Epithelial cell of esophagus (primary cell): Measurements from ENCODE around the gene CLDN24.

Experiments
- DNase-seq: peaks from one replicate; pipeline ENCODE4 v3.0.0; 2010; ENCODE audit warnings: low read depth
- H3K4me3 ChIP-seq: 2 replicates; pipeline ENCODE4 v1.5.1; 2011; ENCODE audit warnings: mild to moderate bottlenecking, low read length, control low read depth
- CTCF ChIP-seq: IDR thresholded peaks from 2 replicates; pipeline ENCODE4 v1.5.1; 2011; ENCODE audit warnings: low read depth, mild to moderate bottlenecking, low read length, control low read depth, inconsistent platforms; ENCODE audit not compliant: insufficient read depth; ENCODE audit errors: missing control alignments

The CLDN24 gene

GRCh38 chr4:183353557-183353956, 31.3 kb upstream of the CLDN24 start:
- H3K4me3 ChIP-seq, result no peak overlapping the region
- DNase-seq, result no peak
- TF ChIP-seq CTCF, result no peak

- DNase-seq, result no peak
- no peak for TF ChIP-seq CTCF
- H3K4me3 ChIP-seq, result no peak overlapping the region
These were observed 30.3 kb upstream of the CLDN24 start for GRCh38 chr4:183352546-183352945.

GRCh38 chr4:183350317-183351071, 28.3 kb upstream of the CLDN24 start:
- TF ChIP-seq CTCF, result no peak
- H3K4me3 ChIP-seq, result no peak overlapping the region
- no peak for DNase-seq

GRCh38 chr4:183349673-183350072, 27.4 kb upstream of the CLDN24 start:
- TF ChIP-seq CTCF, result no peak
- DNase-seq, result peak; percentile 90
- no peak overlapping the region for H3K4me3 ChIP-seq

GRCh38 chr4:183348706-183349659, 26.8 kb upstream of the CLDN24 start:
- no peak for TF ChIP-seq CTCF
- no peak overlapping the region for H3K4me3 ChIP-seq
- peak; percentile 35 for DNase-seq

GRCh38 chr4:183348136-183348535, 25.9 kb upstream of the CLDN24 start:
- DNase-seq, result no peak
- no peak for TF ChIP-seq CTCF

More at GRCh38 chr4:183348136-183348535, 25.9 kb upstream of the CLDN24 start:
- no peak overlapping the region for H3K4me3 ChIP-seq
